ENCODE data around the gene ERN2. TPM values are rescaled to one million over a fixed set of nuclear protein-coding genes. Genes with fewer than 3 reads are reported as not detected.

ERN2 gene
- total and polyA plus RNA-seq, 8 donors, result 0.20 to 4.7 (median 1.8) TPM

DNA sequence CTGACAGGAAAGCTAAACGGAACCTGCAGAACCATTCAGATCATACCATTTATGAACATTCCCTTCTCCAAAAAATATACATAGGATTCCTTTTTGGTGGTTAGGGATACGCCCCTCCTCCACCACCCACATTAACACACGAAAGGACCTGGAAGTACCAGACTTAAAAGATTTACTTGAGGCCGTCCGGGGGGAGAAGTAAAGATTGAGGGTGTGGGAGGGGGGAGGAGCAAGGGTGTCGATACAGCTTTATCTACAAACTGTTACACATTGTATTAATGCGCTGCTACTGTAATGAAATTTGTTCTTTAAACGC lies 72.4 kb downstream of the ERN2 start:
- Histone ChIP-seq H3K27me3 (no peaks in the 10 kb centered on the region), H3K4me1 (peaks cover 6 to 20% (median 7%) of the 10 kb centered on the region in 3 donors), H3K4me3 (peak overlapping the region; percentile 85 to 97 (median 92)), H3K27ac (peak overlapping the region in 2 of 4 donors; percentile 66 to 67), H3K36me3 (peaks cover 0 to 6% (median 0%) of the 10 kb centered on the region in 3 donors), H3K9me3 (no peaks in the 10 kb centered on the region)
- peak in 2 of 4 donors; percentile 2 to 3 for ATAC-seq
- intact Hi-C loops (cut with DNase I), result no loop called here
- 0 to 1% methylated on average over 8 of the region's 8 CpGs for WGBS, 2 donors
- TF ChIP-seq, protein P1, sequence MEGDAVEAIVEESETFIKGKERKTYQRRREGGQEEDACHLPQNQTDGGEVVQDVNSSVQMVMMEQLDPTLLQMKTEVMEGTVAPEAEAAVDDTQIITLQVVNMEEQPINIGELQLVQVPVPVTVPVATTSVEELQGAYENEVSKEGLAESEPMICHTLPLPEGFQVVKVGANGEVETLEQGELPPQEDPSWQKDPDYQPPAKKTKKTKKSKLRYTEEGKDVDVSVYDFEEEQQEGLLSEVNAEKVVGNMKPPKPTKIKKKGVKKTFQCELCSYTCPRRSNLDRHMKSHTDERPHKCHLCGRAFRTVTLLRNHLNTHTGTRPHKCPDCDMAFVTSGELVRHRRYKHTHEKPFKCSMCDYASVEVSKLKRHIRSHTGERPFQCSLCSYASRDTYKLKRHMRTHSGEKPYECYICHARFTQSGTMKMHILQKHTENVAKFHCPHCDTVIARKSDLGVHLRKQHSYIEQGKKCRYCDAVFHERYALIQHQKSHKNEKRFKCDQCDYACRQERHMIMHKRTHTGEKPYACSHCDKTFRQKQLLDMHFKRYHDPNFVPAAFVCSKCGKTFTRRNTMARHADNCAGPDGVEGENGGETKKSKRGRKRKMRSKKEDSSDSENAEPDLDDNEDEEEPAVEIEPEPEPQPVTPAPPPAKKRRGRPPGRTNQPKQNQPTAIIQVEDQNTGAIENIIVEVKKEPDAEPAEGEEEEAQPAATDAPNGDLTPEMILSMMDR (IDR thresholded peaks at IDR 0.05), result no peak
- no peak for FAIRE-seq
- DNase-seq, result no peak

Other genes with a start within 250 kb of the ERN2 start
- gene GGA2, start 202.7 kb downstream of the ERN2 start, total RNA-seq, result 10 to 100 TPM; 47.4 to 93.3 (median 83.2) TPM
- 10 to 100 TPM; 42.4 to 53.3 TPM for gene GGA2, start 202.7 kb downstream of the ERN2 start, polyA plus RNA-seq
- 10 to 100 TPM in 4 of 6 donors, 1 to 10 TPM in 2; 8.2 to 11.2 (median 10.9) TPM for gene EARS2, start 155.9 kb downstream of the ERN2 start, total RNA-seq
- gene EARS2, start 155.9 kb downstream of the ERN2 start, polyA plus RNA-seq, result 10 to 100 TPM in 1 of 2 donors, 1 to 10 TPM in 1; 9.1 to 11.6 TPM
- gene UBFD1, start 155.5 kb downstream of the ERN2 start, total RNA-seq, result 10 to 100 TPM; 15.6 to 38.2 (median 20.4) TPM
- 1 to 10 TPM; 5.9 to 8.7 TPM for gene UBFD1, start 155.5 kb downstream of the ERN2 start, polyA plus RNA-seq
- 10 to 100 TPM; 19.2 to 37.4 (median 30.1) TPM for gene NDUFAB1, start 116.9 kb downstream of the ERN2 start, total RNA-seq
- 10 to 100 TPM; 37.1 to 82.3 TPM for gene NDUFAB1, start 116.9 kb downstream of the ERN2 start, polyA plus RNA-seq
- gene PALB2, start 71.9 kb downstream of the ERN2 start, total RNA-seq, result 1 to 10 TPM; 2.3 to 6.8 (median 4.3) TPM
- gene PALB2, start 71.9 kb downstream of the ERN2 start, polyA plus RNA-seq, result 1 to 10 TPM; 3.5 to 5.4 TPM
- gene DCTN5, start 71.8 kb downstream of the ERN2 start, total RNA-seq, result 10 to 100 TPM; 17.9 to 29.5 (median 23.7) TPM
- 10 to 100 TPM in 1 of 2 donors, 1 to 10 TPM in 1; 5.7 to 10.9 TPM for gene DCTN5, start 71.8 kb downstream of the ERN2 start, polyA plus RNA-seq
- 1 to 10 TPM in 4 of 6 donors, under 1 TPM in 2; 0.31 to 2.7 (median 1.1) TPM for gene PLK1, start 34.3 kb downstream of the ERN2 start, total RNA-seq
- 1 to 10 TPM; 1.6 to 2.4 TPM for gene PLK1, start 34.3 kb downstream of the ERN2 start, polyA plus RNA-seq
- not detected for gene CHP2, start 41.8 kb upstream of the ERN2 start, total RNA-seq
- gene CHP2, start 41.8 kb upstream of the ERN2 start, polyA plus RNA-seq, result not detected
- gene PRKCB, start 122.8 kb upstream of the ERN2 start, total RNA-seq, result 1 to 10 TPM in 3 of 6 donors, under 1 TPM in 3; 0.19 to 4.3 (median 1.0) TPM
- gene PRKCB, start 122.8 kb upstream of the ERN2 start, polyA plus RNA-seq, result under 1 TPM; 0.19 to 0.30 TPM

Data from pancreas (tissue), 10 donors.